Measurements from ENCODE around the gene CCDC154. TPM values are rescaled to one million over a fixed set of nuclear protein-coding genes. Genes with fewer than 3 reads are reported as not detected.

The CCDC154 gene
- total and polyA plus RNA-seq, 2 of the 4 experiments (the other 2 are of a cell fraction): 0.09 TPM; not detected in 1

- Histone ChIP-seq H2BK120ac (ENCODE audit: low read depth, low read length) (no peak overlapping the region), H3K4me3 (ENCODE audit: insufficient read depth, low read depth, low read length) (no peak overlapping the region), H4K5ac (ENCODE audit: low read depth, low read length) (no peak overlapping the region), H3K56ac (ENCODE audit: extremely low read depth, insufficient read depth, low read length) (no peak overlapping the region), H3K9me3 (ENCODE audit: control insufficient read depth, insufficient read depth, low read length) (no peaks in the 10 kb centered on the region), H3K4me1 (ENCODE audit: control insufficient read depth, insufficient read depth, low read length) (no peaks in the 10 kb centered on the region), H4K20me1 (ENCODE audit: insufficient read depth, low read length) (peaks cover 2% of the 10 kb centered on the region; the same call in 1 of the 2 replicates), H2BK5ac (ENCODE audit: low read depth, low read length, poor library complexity, severe bottlenecking) (no peak overlapping the region), H2BK15ac (ENCODE audit: low read depth, low read length) (no peak overlapping the region), H2AFZ (replicated peaks; ENCODE audit: low read length, poor library complexity) (no peak overlapping the region), H4K91ac (ENCODE audit: insufficient read depth, low read depth, low read length) (no peak overlapping the region), H3K23ac (ENCODE audit: low read depth, low read length) (no peak overlapping the region), H3K36me3 (ENCODE audit: control insufficient read depth, insufficient read depth, low read length) (peaks cover 42% of the 10 kb centered on the region), H3K4ac (ENCODE audit: low read depth, low read length) (no peak overlapping the region), H3K9me1 (ENCODE audit: insufficient read depth, low read length) (no peaks in the 10 kb centered on the region), H3K27me3 (ENCODE audit: control insufficient read depth, insufficient read depth, low read length) (no peaks in the 10 kb centered on the region), H2AK5ac (ENCODE audit: low read depth, low read length) (no peak overlapping the region), H3K79me1 (ENCODE audit: low read depth in 1 of 2, low read length in 2 of 2) (peaks cover 0 to 7% of the 10 kb centered on the region in 2 experiments; a peak in 1 of 4 replicates), H3K18ac (ENCODE audit: low read depth, low read length) (no peak overlapping the region), H3K14ac (replicated peaks; ENCODE audit: low read depth, low read length) (no peak overlapping the region), H2BK20ac (ENCODE audit: low read depth, low read length) (no peak overlapping the region), H4K8ac (ENCODE audit: low read depth in 2 of 2, low read length in 2 of 2) (no peak overlapping the region), H3K9ac (ENCODE audit: low read depth, low read length) (no peak overlapping the region), H3K4me2 (ENCODE audit: low read depth, low read length) (no peak overlapping the region), H3K27ac (ENCODE audit: insufficient read depth, low read length) (no peak overlapping the region), H2AK9ac (replicated peaks; ENCODE audit: low read depth, low read length, poor library complexity) (peak overlapping the region; percentile 50)
- in situ Hi-C loops (cut with MboI; ENCODE audit: low sequenced_read_pairs) (no loop called here), dilution Hi-C loops (cut with HindIII; ENCODE audit: low sequenced_read_pairs, unreplicated experiment) (no loop called here), intact Hi-C loops (cut with micrococcal nuclease) (no loop called here)
- no peak for DNase-seq
- 95% methylated on average over 16 of the region's 30 CpGs; no CpG with 5 or more reads in 1 of the 2 experiments for WGBS, 2 experiments (ENCODE audit: extremely low coverage in 2 of 2, insufficient read length in 1 of 2)
- POLR2A ChIA-PET (ENCODE audit: unreplicated experiment): no interaction called here
- TF ChIP-seq CEBPB (IDR thresholded peaks at IDR 0.05; ENCODE audit: low read depth, low read length): no peak
- TF ChIP-seq MXI1 (IDR thresholded peaks at IDR 0.05; ENCODE audit: borderline replicate concordance, low read depth, low read length): no peak
- no peak for TF ChIP-seq RFX5 (IDR thresholded peaks at IDR 0.05; ENCODE audit: low read depth, low read length)
- no peak for TF ChIP-seq FOS (IDR thresholded peaks at IDR 0.05; ENCODE audit: low read depth, low read length)
- no peak for TF ChIP-seq USF2 (IDR thresholded peaks at IDR 0.05; ENCODE audit: low read depth, low read length)
- TF ChIP-seq NFE2L2 (IDR thresholded peaks at IDR 0.05; ENCODE audit: low read depth, low read length): no peak
- no peak for TF ChIP-seq ELK1 (IDR thresholded peaks at IDR 0.05; ENCODE audit: borderline replicate concordance, low read depth, low read length)
- TF ChIP-seq RAD21 (IDR thresholded peaks at IDR 0.05; ENCODE audit: low read length): no peak
- no peak for TF ChIP-seq CTCF (conservative IDR thresholded peaks at IDR 0.05; ENCODE audit: low read depth, low read length)
- TF ChIP-seq MAFK (IDR thresholded peaks at IDR 0.05; ENCODE audit: low read depth, low read length): no peak
- TF ChIP-seq RCOR1 (IDR thresholded peaks at IDR 0.05; ENCODE audit: insufficient replicate concordance, low read length): no peak
- no peak for TF ChIP-seq POLR2A (IDR thresholded peaks at IDR 0.05; ENCODE audit: low read depth, low read length)
- no peak for TF ChIP-seq SMC3 (IDR thresholded peaks at IDR 0.05; ENCODE audit: low read depth, low read length)
- no peak for TF ChIP-seq MAZ (IDR thresholded peaks at IDR 0.05; ENCODE audit: borderline replicate concordance, low read depth, low read length)
- no peak for TF ChIP-seq BHLHE40 (IDR thresholded peaks at IDR 0.05; ENCODE audit: low read depth, low read length)
- TF ChIP-seq CHD1 (IDR thresholded peaks at IDR 0.05; ENCODE audit: low read depth, low read length): no peak
- ATAC-seq (ENCODE audit: low read depth): no peak
- BruUV-seq (replicated peaks): no TSS peak
- CTCF ChIA-PET: no interaction called here
These were observed 16.3 kb upstream of the CCDC154 start for GRCh38 chr16:1460602-1461138.

Measured in IMR-90 (cell line).